ENCODE data around the gene DOCK7. TPM values are rescaled to one million over a fixed set of nuclear protein-coding genes. Genes with fewer than 3 reads are reported as not detected.

Gene DOCK7
- total RNA-seq, 1 experiment from 2014 or later: 57.2 TPM

DNA sequence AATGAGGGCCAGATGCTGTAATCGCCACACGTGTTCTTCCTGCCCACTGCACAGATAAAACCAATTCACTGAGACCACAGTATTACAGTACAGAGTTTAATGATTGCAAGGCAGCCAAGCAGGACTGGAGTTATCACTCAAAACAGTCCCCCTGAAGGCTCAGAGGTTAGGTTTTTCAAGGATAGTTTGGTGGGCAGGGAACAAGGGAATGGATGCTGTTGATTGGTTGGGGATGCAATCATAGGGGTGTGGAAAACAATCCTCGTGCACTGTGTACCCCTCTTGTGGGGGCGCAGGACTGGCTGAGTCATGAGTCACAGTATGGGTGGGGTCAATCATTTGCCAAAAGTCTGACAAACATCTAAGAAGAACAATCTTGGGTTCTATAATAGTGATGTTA, 263.8 kb downstream of the DOCK7 start:
- Histone ChIP-seq H3K4me1 (ENCODE audit: control insufficient read depth, insufficient read depth, low read length) (no peaks in the 10 kb centered on the region), H3K4me3 (ENCODE audit: low read depth in 2 of 2, low read length in 2 of 2) (no peak overlapping the region), H3K27ac (ENCODE audit: low read length) (no peak overlapping the region), H3K9me3 (ENCODE audit: control insufficient read depth, insufficient read depth, low read depth, low read length) (no peaks in the 10 kb centered on the region), H3K27me3 (ENCODE audit: control insufficient read depth, insufficient read depth, low read length) (no peaks in the 10 kb centered on the region), H3K36me3 (ENCODE audit: control insufficient read depth, insufficient read depth, low read length) (no peaks in the 10 kb centered on the region)
- DNase-seq (ENCODE audit: low read depth, low spot score) (no peak), ATAC-seq (no peak)
- ChIA-PET CTCF (no interaction called here), POLR2A (no interaction called here)
- intact Hi-C loops (cut with micrococcal nuclease; ENCODE audit: unreplicated experiment) (no loop called here), in situ Hi-C loops (cut with HindIII; ENCODE audit: low pct_unique_long_range_greater_than_20kb, low sequenced_read_pairs) (no loop called here)
- no peak for TF ChIP-seq POLR2AphosphoS5 (IDR thresholded peaks at IDR 0.05; ENCODE audit: low read depth, low read length)
- BruUV-seq (replicated peaks): no TSS peak

DNA sequence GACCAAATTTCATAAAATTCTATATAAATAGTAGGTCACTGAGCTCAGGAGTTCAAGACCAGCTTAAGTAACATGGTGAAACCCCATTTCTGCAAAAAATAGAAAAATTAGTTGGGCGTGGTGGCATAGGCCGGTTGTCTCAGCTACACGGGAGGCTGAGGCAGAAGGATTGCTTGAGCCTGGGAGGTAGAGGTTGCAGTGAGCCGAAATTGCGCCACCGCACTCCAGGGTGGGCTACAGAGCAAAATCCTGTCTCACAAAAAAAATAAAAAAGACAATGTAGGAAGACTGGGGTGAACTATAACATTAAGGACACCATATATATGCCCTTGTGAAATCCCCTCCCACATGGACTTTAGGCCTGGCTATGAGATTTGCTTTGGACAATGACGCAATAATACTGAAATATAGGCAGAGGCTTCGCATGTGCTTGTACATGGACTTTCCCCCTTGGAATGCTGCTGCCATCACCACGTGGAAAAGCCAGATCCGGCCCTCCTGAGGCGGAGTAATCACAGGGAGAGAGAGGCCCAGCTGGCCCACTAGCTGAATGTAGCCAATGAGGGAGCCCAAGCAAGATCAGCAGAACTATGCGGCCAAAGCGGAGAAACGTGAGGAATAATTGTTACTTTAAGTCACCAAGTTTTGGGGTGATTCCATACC, 264.5 kb downstream of the DOCK7 start:
- no TSS peak for BruUV-seq (replicated peaks)
- Histone ChIP-seq H3K9me3 (ENCODE audit: control insufficient read depth, insufficient read depth, low read depth, low read length) (no peaks in the 10 kb centered on the region), H3K27ac (ENCODE audit: low read length) (no peak overlapping the region), H3K4me3 (ENCODE audit: low read depth in 2 of 2, low read length in 2 of 2) (no peak overlapping the region), H3K36me3 (ENCODE audit: control insufficient read depth, insufficient read depth, low read length) (no peaks in the 10 kb centered on the region), H3K27me3 (ENCODE audit: control insufficient read depth, insufficient read depth, low read length) (no peaks in the 10 kb centered on the region), H3K4me1 (ENCODE audit: control insufficient read depth, insufficient read depth, low read length) (no peaks in the 10 kb centered on the region)
- no peak for ATAC-seq
- no peak for DNase-seq (ENCODE audit: low read depth, low spot score)
- ChIA-PET POLR2A (no interaction called here), CTCF (no interaction called here)
- TF ChIP-seq, protein P1, sequence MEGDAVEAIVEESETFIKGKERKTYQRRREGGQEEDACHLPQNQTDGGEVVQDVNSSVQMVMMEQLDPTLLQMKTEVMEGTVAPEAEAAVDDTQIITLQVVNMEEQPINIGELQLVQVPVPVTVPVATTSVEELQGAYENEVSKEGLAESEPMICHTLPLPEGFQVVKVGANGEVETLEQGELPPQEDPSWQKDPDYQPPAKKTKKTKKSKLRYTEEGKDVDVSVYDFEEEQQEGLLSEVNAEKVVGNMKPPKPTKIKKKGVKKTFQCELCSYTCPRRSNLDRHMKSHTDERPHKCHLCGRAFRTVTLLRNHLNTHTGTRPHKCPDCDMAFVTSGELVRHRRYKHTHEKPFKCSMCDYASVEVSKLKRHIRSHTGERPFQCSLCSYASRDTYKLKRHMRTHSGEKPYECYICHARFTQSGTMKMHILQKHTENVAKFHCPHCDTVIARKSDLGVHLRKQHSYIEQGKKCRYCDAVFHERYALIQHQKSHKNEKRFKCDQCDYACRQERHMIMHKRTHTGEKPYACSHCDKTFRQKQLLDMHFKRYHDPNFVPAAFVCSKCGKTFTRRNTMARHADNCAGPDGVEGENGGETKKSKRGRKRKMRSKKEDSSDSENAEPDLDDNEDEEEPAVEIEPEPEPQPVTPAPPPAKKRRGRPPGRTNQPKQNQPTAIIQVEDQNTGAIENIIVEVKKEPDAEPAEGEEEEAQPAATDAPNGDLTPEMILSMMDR (IDR thresholded peaks at IDR 0.05): no peak
- TF ChIP-seq, protein P2, sequence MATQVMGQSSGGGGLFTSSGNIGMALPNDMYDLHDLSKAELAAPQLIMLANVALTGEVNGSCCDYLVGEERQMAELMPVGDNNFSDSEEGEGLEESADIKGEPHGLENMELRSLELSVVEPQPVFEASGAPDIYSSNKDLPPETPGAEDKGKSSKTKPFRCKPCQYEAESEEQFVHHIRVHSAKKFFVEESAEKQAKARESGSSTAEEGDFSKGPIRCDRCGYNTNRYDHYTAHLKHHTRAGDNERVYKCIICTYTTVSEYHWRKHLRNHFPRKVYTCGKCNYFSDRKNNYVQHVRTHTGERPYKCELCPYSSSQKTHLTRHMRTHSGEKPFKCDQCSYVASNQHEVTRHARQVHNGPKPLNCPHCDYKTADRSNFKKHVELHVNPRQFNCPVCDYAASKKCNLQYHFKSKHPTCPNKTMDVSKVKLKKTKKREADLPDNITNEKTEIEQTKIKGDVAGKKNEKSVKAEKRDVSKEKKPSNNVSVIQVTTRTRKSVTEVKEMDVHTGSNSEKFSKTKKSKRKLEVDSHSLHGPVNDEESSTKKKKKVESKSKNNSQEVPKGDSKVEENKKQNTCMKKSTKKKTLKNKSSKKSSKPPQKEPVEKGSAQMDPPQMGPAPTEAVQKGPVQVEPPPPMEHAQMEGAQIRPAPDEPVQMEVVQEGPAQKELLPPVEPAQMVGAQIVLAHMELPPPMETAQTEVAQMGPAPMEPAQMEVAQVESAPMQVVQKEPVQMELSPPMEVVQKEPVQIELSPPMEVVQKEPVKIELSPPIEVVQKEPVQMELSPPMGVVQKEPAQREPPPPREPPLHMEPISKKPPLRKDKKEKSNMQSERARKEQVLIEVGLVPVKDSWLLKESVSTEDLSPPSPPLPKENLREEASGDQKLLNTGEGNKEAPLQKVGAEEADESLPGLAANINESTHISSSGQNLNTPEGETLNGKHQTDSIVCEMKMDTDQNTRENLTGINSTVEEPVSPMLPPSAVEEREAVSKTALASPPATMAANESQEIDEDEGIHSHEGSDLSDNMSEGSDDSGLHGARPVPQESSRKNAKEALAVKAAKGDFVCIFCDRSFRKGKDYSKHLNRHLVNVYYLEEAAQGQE (IDR thresholded peaks at IDR 0.05; ENCODE audit: insufficient read depth in 1 of 2, low read depth in 2 of 2, low read length in 1 of 2): no peak
- no peak for TF ChIP-seq POLR2AphosphoS5 (IDR thresholded peaks at IDR 0.05; ENCODE audit: low read depth, low read length)
- TF ChIP-seq SIN3A (IDR thresholded peaks at IDR 0.05; ENCODE audit: borderline replicate concordance, insufficient read depth, low read depth, low read length): no peak
- no peak for TF ChIP-seq TCF7L2 (IDR thresholded peaks at IDR 0.05; ENCODE audit: low read depth, low read length)
- in situ Hi-C loops (cut with HindIII; ENCODE audit: low pct_unique_long_range_greater_than_20kb, low sequenced_read_pairs): no loop called here
- intact Hi-C loops (cut with micrococcal nuclease; ENCODE audit: unreplicated experiment): no loop called here

DNA sequence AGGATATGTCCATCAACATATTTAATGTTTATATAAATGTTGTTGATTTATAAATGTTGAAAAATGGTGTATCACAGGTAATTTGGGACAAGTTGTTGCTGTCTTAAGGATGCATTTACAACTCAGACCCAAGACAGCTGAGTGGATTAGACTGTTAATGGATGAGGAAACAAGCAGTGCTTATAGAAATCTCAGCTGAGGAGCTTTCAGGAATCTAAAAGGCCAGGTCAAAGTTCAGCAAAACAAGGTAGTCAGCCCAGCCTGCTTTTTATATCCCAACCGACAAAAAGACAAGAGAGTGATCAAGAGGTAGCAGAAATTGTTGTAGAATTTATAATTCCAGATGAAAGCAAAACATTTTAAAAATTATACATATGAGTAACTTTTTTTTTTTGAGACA, 268.0 kb downstream of the DOCK7 start:
- CTCF ChIA-PET: interaction anchor here (0.7 kb wide), 1 partner anchor 285 kb away, joined by 3 read pairs; no protein-coding TSS in a partner anchor
- intact Hi-C loops (cut with micrococcal nuclease; ENCODE audit: unreplicated experiment) (no loop called here), in situ Hi-C loops (cut with HindIII; ENCODE audit: low pct_unique_long_range_greater_than_20kb, low sequenced_read_pairs) (no loop called here)
- Histone ChIP-seq H3K27me3 (ENCODE audit: control insufficient read depth, insufficient read depth, low read length) (no peaks in the 10 kb centered on the region), H3K27ac (ENCODE audit: low read length) (no peak overlapping the region), H3K36me3 (ENCODE audit: control insufficient read depth, insufficient read depth, low read length) (no peaks in the 10 kb centered on the region), H3K9me3 (ENCODE audit: control insufficient read depth, insufficient read depth, low read depth, low read length) (no peaks in the 10 kb centered on the region), H3K4me1 (ENCODE audit: control insufficient read depth, insufficient read depth, low read length) (no peaks in the 10 kb centered on the region), H3K4me3 (ENCODE audit: low read depth in 2 of 2, low read length in 2 of 2) (no peak overlapping the region)
- DNase-seq (ENCODE audit: low read depth, low spot score): no peak
- TF ChIP-seq POLR2AphosphoS5 (IDR thresholded peaks at IDR 0.05; ENCODE audit: low read depth, low read length) (no peak), TCF7L2 (IDR thresholded peaks at IDR 0.05; ENCODE audit: low read depth, low read length) (no peak), SIN3A (IDR thresholded peaks at IDR 0.05; ENCODE audit: borderline replicate concordance, insufficient read depth, low read depth, low read length) (no peak)
- TF ChIP-seq, protein P1 (IDR thresholded peaks at IDR 0.05): no peak
- TF ChIP-seq, protein P2 (IDR thresholded peaks at IDR 0.05; ENCODE audit: insufficient read depth in 1 of 2, low read depth in 2 of 2, low read length in 1 of 2): no peak
- BruUV-seq (replicated peaks): no TSS peak
- no peak for ATAC-seq
- POLR2A ChIA-PET: no interaction called here
